Loucy (cell line): ENCODE measurements around the gene CNTN1.

Experiments used
- H2AFZ ChIP-seq: fragments of 200-600 bp; sonication (generic); 2 replicates; pipeline ENCODE4 v1.6.0; 2016; ENCODE audit warnings: antibody characterized with exemption, mild to moderate bottlenecking, low read length, moderate library complexity
- H3F3A ChIP-seq: fragments of 200-600 bp; 2 replicates; pipeline ENCODE4 v1.6.0; 2016; ENCODE audit warnings: antibody characterized with exemption, low read depth, mild to moderate bottlenecking
- H3K27me3 ChIP-seq: fragments of 200-600 bp; sonication (generic); 2 replicates; pipeline ENCODE4 v1.6.1; 2014; ENCODE audit warnings: low read length, mild to moderate bottlenecking; ENCODE audit not compliant: insufficient read depth, poor library complexity, severe bottlenecking
- H3K36me3 ChIP-seq: fragments of 200-600 bp; sonication (generic); 2 replicates; pipeline ENCODE4 v1.6.1; 2016; ENCODE audit warnings: low read length; ENCODE audit not compliant: insufficient read depth
- H3K4me1 ChIP-seq: fragments of 200-600 bp; sonication (generic); 2 replicates; pipeline ENCODE4 v1.5.1; 2014; ENCODE audit warnings: low read length, mild to moderate bottlenecking; ENCODE audit not compliant: insufficient read depth, poor library complexity, severe bottlenecking
- H3K4me2 ChIP-seq: fragments of 200-600 bp; sonication (generic); 2 replicates; pipeline ENCODE4 v1.6.0; 2014; ENCODE audit warnings: antibody characterized with exemption, low read length, low read depth, mild to moderate bottlenecking; ENCODE audit not compliant: poor library complexity, severe bottlenecking
- H3K4me3 ChIP-seq: fragments of 200-600 bp; sonication (generic); 2 replicates; pipeline ENCODE4 v1.5.1; 2014; ENCODE audit warnings: low read length, mild to moderate bottlenecking, mixed read lengths; ENCODE audit not compliant: poor library complexity, severe bottlenecking
- H3K79me2 ChIP-seq: fragments of 200-600 bp; sonication (generic); 2 replicates; pipeline ENCODE4 v1.6.1; 2014; ENCODE audit warnings: low read length; ENCODE audit not compliant: insufficient read depth
- H3K9ac ChIP-seq: fragments of 200-600 bp; sonication (generic); 2 replicates; pipeline ENCODE4 v1.6.0; 2014; ENCODE audit warnings: mild to moderate bottlenecking, low read depth, low read length, moderate library complexity; ENCODE audit not compliant: poor library complexity, severe bottlenecking
- H3K9me2 ChIP-seq: fragments of 200-600 bp; sonication (generic); replicated peaks from 2 replicates; pipeline ENCODE4 v1.6.1; 2016; ENCODE audit warnings: low read depth, low read length, mixed read lengths
- H3K9me3 ChIP-seq: fragments of 200-600 bp; sonication (generic); 2 replicates; pipeline ENCODE4 v1.6.1; 2014; ENCODE audit warnings: mild to moderate bottlenecking, antibody characterized with exemption, low read length, low read depth; ENCODE audit not compliant: insufficient read depth
- H4K20me1 ChIP-seq: fragments of 200-600 bp; sonication (generic); 2 replicates; pipeline ENCODE4 v1.6.0; 2014; ENCODE audit warnings: antibody characterized with exemption, low read length, mild to moderate bottlenecking; ENCODE audit not compliant: insufficient read depth, poor library complexity, severe bottlenecking
- EZH2phosphoT487 ChIP-seq: fragments of 200-600 bp; IDR thresholded peaks from 2 replicates; pipeline ENCODE4 v1.6.1; 2018; ENCODE audit warnings: antibody characterized with exemption, mild to moderate bottlenecking, moderate library complexity, borderline replicate concordance
- TF ChIP-seq, protein P1 (sequence below): fragments of 200-600 bp; sonication (generic); conservative IDR thresholded peaks from 2 replicates; pipeline ENCODE4 v1.5.1; 2014; ENCODE audit warnings: mild to moderate bottlenecking, antibody characterized with exemption, low read length

The CNTN1 gene

DNA sequence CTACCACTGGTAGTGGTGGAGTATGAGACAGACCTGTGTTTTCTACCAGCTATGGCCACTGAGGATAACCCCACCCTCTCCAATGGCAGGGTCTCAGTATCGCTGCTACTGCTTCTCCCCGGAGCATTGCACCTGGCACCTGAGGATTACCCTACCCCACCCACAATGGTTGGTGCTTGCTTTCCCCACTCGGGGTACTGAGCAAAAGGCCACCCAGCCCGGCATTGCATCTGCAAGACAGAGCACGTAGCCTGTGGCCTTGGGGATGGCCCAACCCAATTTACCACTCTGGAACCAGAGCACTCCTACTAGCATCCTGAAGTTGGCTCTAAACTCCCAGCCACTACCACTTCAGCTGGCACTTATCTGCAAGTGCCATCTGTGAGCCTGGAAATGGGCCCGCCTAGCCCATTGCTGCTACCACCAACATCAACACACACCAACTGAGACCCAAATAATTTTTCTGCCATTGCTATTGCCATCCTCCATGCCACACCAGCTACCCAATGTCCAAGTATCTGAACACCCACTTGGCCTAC lies 145.7 kb downstream of the CNTN1 start:
- H3K9me3 ChIP-seq = no peaks in the 10 kb centered on the region
- H4K20me1 ChIP-seq = no peaks in the 10 kb centered on the region
- no peaks in the 10 kb centered on the region for H3K79me2 ChIP-seq
- no peak overlapping the region for H3K4me3 ChIP-seq
- H2AFZ ChIP-seq = no peak overlapping the region
- TF ChIP-seq, protein P1, sequence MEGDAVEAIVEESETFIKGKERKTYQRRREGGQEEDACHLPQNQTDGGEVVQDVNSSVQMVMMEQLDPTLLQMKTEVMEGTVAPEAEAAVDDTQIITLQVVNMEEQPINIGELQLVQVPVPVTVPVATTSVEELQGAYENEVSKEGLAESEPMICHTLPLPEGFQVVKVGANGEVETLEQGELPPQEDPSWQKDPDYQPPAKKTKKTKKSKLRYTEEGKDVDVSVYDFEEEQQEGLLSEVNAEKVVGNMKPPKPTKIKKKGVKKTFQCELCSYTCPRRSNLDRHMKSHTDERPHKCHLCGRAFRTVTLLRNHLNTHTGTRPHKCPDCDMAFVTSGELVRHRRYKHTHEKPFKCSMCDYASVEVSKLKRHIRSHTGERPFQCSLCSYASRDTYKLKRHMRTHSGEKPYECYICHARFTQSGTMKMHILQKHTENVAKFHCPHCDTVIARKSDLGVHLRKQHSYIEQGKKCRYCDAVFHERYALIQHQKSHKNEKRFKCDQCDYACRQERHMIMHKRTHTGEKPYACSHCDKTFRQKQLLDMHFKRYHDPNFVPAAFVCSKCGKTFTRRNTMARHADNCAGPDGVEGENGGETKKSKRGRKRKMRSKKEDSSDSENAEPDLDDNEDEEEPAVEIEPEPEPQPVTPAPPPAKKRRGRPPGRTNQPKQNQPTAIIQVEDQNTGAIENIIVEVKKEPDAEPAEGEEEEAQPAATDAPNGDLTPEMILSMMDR = no peak
- TF ChIP-seq EZH2phosphoT487 = no peak
- no peaks in the 10 kb centered on the region for H3K36me3 ChIP-seq
- H3K9ac ChIP-seq = no peak overlapping the region
- no peaks in the 10 kb centered on the region for H3F3A ChIP-seq
- no peaks in the 10 kb centered on the region for H3K9me2 ChIP-seq
- no peaks in the 10 kb centered on the region for H3K4me1 ChIP-seq
- no peak overlapping the region for H3K4me2 ChIP-seq
- no peaks in the 10 kb centered on the region for H3K27me3 ChIP-seq

- Histone ChIP-seq H3K79me2 (no peaks in the 10 kb centered on the region), H3K9ac (no peak overlapping the region), H3K4me2 (no peak overlapping the region), H3K9me2 (no peaks in the 10 kb centered on the region), H3K4me1 (no peaks in the 10 kb centered on the region), H3F3A (no peaks in the 10 kb centered on the region), H2AFZ (no peak overlapping the region), H4K20me1 (no peaks in the 10 kb centered on the region), H3K36me3 (no peaks in the 10 kb centered on the region), H3K27me3 (no peaks in the 10 kb centered on the region), H3K9me3 (no peaks in the 10 kb centered on the region), H3K4me3 (no peak overlapping the region)
- TF ChIP-seq EZH2phosphoT487 = no peak
- TF ChIP-seq, protein P1 = no peak
These were observed 151.3 kb downstream of the CNTN1 start for GRCh38 chr12:40843495-40843894.

DNA sequence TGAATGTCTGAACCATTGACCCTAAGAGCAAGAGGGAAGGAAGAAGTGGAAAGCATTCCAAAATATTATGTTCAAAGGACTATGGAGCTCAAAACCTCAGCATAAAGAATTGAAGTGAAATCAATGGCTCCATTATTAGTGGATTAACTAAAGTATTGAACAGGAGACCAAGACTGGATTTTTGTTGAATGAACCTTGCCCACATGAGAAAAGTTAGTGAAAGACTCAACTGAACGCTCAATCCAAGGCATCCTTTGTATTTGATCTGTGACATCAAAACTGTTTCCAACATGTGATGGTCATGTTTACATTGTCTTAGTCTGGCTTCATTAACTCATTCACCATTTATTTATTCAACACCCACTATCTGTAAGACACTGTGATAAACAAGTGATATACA lies 161.0 kb downstream of the CNTN1 start:
- H3K4me2 ChIP-seq = no peak overlapping the region
- H2AFZ ChIP-seq = no peak overlapping the region
- no peaks in the 10 kb centered on the region for H3F3A ChIP-seq
- no peak overlapping the region for H3K4me3 ChIP-seq
- no peak overlapping the region for H3K9ac ChIP-seq
- TF ChIP-seq, protein P1 = no peak
- no peak for TF ChIP-seq EZH2phosphoT487
- H3K79me2 ChIP-seq = no peaks in the 10 kb centered on the region
- no peaks in the 10 kb centered on the region for H3K36me3 ChIP-seq
- H3K9me2 ChIP-seq = no peaks in the 10 kb centered on the region
- H4K20me1 ChIP-seq = no peaks in the 10 kb centered on the region
- no peaks in the 10 kb centered on the region for H3K4me1 ChIP-seq
- no peaks in the 10 kb centered on the region for H3K9me3 ChIP-seq
- no peaks in the 10 kb centered on the region for H3K27me3 ChIP-seq
